Measurements from ENCODE around the gene ULK4. TPM values are rescaled to one million over a fixed set of nuclear protein-coding genes. Genes with fewer than 3 reads are reported as not detected.
"Not testable (repeated sequence)": the region's sequence is repeated elsewhere in the genome, so short reads cannot be mapped to it uniquely, and the experiment has no call there.

ULK4 gene
- total RNA-seq, 1 donor from 2014 or later = 11.2 TPM

- no peak for ATAC-seq
- DNase-seq = no peak
- intact Hi-C loops (cut with DNase I) = no loop called here
- Histone ChIP-seq H3K27me3 (no peaks in the 10 kb centered on the region), H3K4me1 (no peaks in the 10 kb centered on the region), H3K4me3 (no peak overlapping the region), H3K9me3 (no peaks in the 10 kb centered on the region), H3K27ac (no peak overlapping the region), H3K36me3 (no peaks in the 10 kb centered on the region)
- TF ChIP-seq CTCF (IDR thresholded peaks at IDR 0.05) = no peak
These were observed 114.2 kb downstream of the ULK4 start for GRCh38 chr3:41847679-41848078.

DNA sequence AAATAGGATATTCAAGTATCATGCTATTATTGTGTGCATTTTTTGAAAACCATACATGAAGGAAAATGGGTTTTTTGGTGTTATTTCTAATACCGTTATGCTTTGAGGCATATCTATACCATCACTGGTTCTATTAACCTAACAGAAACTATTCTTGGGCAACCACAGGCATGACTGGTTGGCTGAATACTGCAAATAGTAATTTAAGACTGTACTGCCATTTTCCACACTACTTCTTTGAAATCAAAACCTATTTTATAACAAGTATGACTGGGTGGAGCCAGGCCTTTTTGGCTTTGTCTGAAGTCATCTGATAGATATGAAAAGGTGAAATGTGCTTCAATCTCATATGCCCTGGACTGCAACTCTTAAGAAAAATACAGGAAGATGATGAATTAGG, 115.1 kb downstream of the ULK4 start:
- no peak overlapping the region for H3K27ac ChIP-seq
- H3K4me3 ChIP-seq = no peak overlapping the region
- no peaks in the 10 kb centered on the region for H3K9me3 ChIP-seq
- DNase-seq = no peak
- H3K4me1 ChIP-seq = no peaks in the 10 kb centered on the region
- no peak for ATAC-seq
- intact Hi-C loops (cut with DNase I) = no loop called here
- H3K27me3 ChIP-seq = no peaks in the 10 kb centered on the region
- no peaks in the 10 kb centered on the region for H3K36me3 ChIP-seq
- TF ChIP-seq CTCF (IDR thresholded peaks at IDR 0.05) = no peak

GRCh38 chr3:41845826-41846225, 116.1 kb downstream of the ULK4 start:
- intact Hi-C loops (cut with DNase I) = no loop called here

DNA sequence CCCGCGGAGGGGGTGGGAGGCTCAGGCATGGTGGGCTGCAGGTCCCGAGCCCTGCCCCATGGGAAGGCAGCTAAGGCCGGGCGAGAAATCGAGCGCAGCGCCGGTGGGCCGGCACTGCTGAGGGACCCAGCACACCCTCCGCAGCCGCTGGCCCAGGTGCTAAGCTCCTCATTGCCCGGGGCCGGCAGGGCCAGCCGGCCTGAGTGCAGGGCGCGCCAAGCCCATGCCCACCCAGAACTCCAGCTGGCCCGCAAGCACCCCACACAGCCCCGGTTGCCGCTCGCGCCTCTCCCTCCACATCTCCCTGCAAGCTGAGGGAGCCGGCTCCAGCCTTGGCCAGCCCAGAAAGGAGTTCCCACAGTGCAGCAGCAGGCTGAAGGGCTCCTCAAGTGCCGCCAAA, 117.6 kb downstream of the ULK4 start:
- H3K4me3 ChIP-seq; DNase-seq; H3K36me3 ChIP-seq; H3K4me1 ChIP-seq; H3K27ac ChIP-seq; ATAC-seq; intact Hi-C loops (cut with DNase I); H3K27me3 ChIP-seq; H3K9me3 ChIP-seq: not testable (repeated sequence)

More at GRCh38 chr3:41845826-41846225, 116.1 kb downstream of the ULK4 start:
- H3K27ac ChIP-seq = no peak overlapping the region
- DNase-seq (no peak), ATAC-seq (no peak)
- H3K4me1 ChIP-seq = no peaks in the 10 kb centered on the region
- no peaks in the 10 kb centered on the region for H3K27me3 ChIP-seq
- no peaks in the 10 kb centered on the region for H3K9me3 ChIP-seq
- TF ChIP-seq CTCF (IDR thresholded peaks at IDR 0.05) = no peak
- H3K36me3 ChIP-seq = no peaks in the 10 kb centered on the region
- H3K4me3 ChIP-seq = no peak overlapping the region

DNA sequence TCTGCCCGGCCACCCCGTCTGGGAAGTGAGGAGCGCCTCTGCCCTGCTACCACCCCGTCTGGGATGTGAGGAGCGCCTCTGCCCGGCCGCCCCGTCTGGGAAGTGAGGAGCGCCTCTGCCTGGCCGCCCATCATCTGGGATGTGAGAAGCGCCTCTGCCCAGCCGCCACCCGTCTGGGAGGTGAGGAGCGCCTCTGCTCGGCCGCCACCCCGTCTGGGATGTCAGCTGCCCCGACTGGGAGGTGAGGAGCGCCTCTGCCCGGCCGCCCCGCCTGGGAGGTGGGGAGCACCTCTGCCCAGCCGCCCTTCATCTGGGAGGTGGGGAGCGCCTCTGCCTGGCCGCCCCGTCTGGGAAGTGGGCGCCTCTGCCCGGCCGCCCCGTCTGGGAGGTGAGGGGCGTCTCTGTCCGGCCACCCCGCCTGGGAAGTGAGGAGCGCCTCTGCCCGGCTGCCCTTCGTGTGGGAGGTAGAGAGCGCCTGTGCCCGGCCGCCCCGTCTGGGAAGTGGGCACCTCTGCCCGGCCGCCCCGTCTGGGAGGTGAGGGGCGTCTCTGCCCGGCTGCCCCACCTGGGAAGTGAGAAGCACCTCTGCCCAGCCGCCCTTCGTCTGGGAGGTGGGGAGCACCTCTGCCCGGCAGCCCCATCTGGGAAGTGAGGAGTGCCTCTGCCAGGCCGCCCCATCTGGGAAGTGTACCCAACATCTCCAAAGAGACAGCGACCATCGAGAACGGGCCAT, 120.8 kb downstream of the ULK4 start:
- H3K4me1 ChIP-seq; DNase-seq; ATAC-seq; H3K4me3 ChIP-seq; H3K9me3 ChIP-seq; intact Hi-C loops (cut with DNase I); H3K36me3 ChIP-seq; H3K27me3 ChIP-seq; H3K27ac ChIP-seq: not testable (repeated sequence)

GRCh38 chr3:41836360-41837134, 125.4 kb downstream of the ULK4 start:
- H3K4me1 ChIP-seq = no peaks in the 10 kb centered on the region
- DNase-seq (no peak), ATAC-seq (peak; percentile 28)
- no peaks in the 10 kb centered on the region for H3K27me3 ChIP-seq
- H3K36me3 ChIP-seq = no peaks in the 10 kb centered on the region
- H3K9me3 ChIP-seq = no peaks in the 10 kb centered on the region
- H3K4me3 ChIP-seq = no peak overlapping the region
- H3K27ac ChIP-seq = no peak overlapping the region
- no peak for TF ChIP-seq CTCF (IDR thresholded peaks at IDR 0.05)
- intact Hi-C loops (cut with DNase I) = no loop called here
